Endodermal cell (in vitro differentiated cells): ENCODE measurements around the gene WNK4. TPM values are rescaled to one million over a fixed set of nuclear protein-coding genes. Genes with fewer than 3 reads are reported as not detected.

Experiments used
- DNase-seq: peaks from one replicate; pipeline ENCODE4 v3.0.0-alpha.2; 2017
- H3K27ac ChIP-seq: 2 replicates; pipeline ENCODE4 v1.5.1; 2013; ENCODE audit warnings: mild to moderate bottlenecking, low read depth, low read length, moderate library complexity
- H3K27me3 ChIP-seq: 2 replicates; pipeline ENCODE4 v1.6.1; 2013; ENCODE audit warnings: mild to moderate bottlenecking, low read length, moderate library complexity; ENCODE audit not compliant: insufficient read depth, control insufficient read depth, poor library complexity, severe bottlenecking
- H3K36me3 ChIP-seq: 2 replicates; pipeline ENCODE4 v1.7.0; 2013; ENCODE audit warnings: mild to moderate bottlenecking, low read length, moderate library complexity; ENCODE audit not compliant: control insufficient read depth, insufficient read depth
- H3K4me1 ChIP-seq: one replicate; pipeline ENCODE4 v1.7.0; 2013; ENCODE audit warnings: low read length; ENCODE audit not compliant: control insufficient read depth, insufficient read depth
- H3K4me3 ChIP-seq: 2 replicates; pipeline ENCODE4 v1.5.1; 2013; ENCODE audit warnings: mild to moderate bottlenecking, low read length, moderate library complexity
- H3K9ac ChIP-seq: 2 replicates; pipeline ENCODE4 v1.6.1; 2013; ENCODE audit warnings: mild to moderate bottlenecking, low read length, moderate library complexity; ENCODE audit not compliant: poor library complexity, severe bottlenecking; ENCODE audit errors: extremely low read depth
- H3K9me3 ChIP-seq: 2 replicates; pipeline ENCODE4 v1.6.1; 2013; ENCODE audit warnings: mild to moderate bottlenecking, low read length, moderate library complexity; ENCODE audit not compliant: control insufficient read depth
- H3K27ac Mint-ChIP-seq: 2 replicates; pipeline ENCODE4 v1.8.0; 2020; ENCODE audit warnings: mixed read lengths
- H3K27me3 Mint-ChIP-seq: 2 replicates; pipeline ENCODE4 v1.8.0; 2021; ENCODE audit warnings: mild to moderate bottlenecking, mixed read lengths; ENCODE audit not compliant: insufficient read depth
- H3K36me3 Mint-ChIP-seq: 2 replicates; pipeline ENCODE4 v1.8.0; 2020; ENCODE audit warnings: low read depth, mixed read lengths
- H3K4me1 Mint-ChIP-seq: 2 replicates; pipeline ENCODE4 v1.8.0; 2020; ENCODE audit warnings: mixed read lengths
- H3K4me3 Mint-ChIP-seq: 2 replicates; pipeline ENCODE4 v1.8.0; 2020; ENCODE audit warnings: mild to moderate bottlenecking, moderate library complexity, mixed read lengths
- H3K9me3 Mint-ChIP-seq: 2 replicates; pipeline ENCODE4 v1.8.0; 2020; ENCODE audit warnings: mild to moderate bottlenecking, mixed read lengths
- WGBS, 2 experiments: methylation state at CpG; one replicate each; pipeline versions ENCODE4 v1.1.5 to v1.1.7; 2013; ENCODE audit warnings: missing lambda C conversion rate in 2 of 2, mixed read lengths in 1 of 2; ENCODE audit not compliant: insufficient coverage in 1 of 2, insufficient read length in 1 of 2; 5-methylcytosine and 5-hydroxymethylcytosine counted together
- total RNA-seq, 2 donors: library from RNA; stranded (reverse); fragmentation: NEBNext Ultra II Directional in 1 of 2; extraction: Animal tissue kit (Norgen Biotek cat#: 25700) in 1 of 2; gene quantifications; 2 replicates in 1 of 2; 3 replicates in 1 of 2; pipeline ENCODE4 v1.2.1, GENCODE V29; 2021
- TF ChIP-seq, protein P1 (sequence below): fragments of 200-600 bp; sonication (generic); conservative IDR thresholded peaks from 2 replicates; pipeline ENCODE4 v1.5.0; 2021; ENCODE audit warnings: antibody characterized with exemption, mild to moderate bottlenecking

The WNK4 gene
- total RNA-seq, 2 donors from 2014 or later: 2.1 to 3.3 TPM

GRCh38 chr17:42773290-42774035 lies 6.9 kb upstream of the WNK4 start, which contains the start of gene VPS25:
VPS25 (plus strand) TSS chr17:42773449; CDS start chr17:42773476, 27 bp downstream.
- Histone ChIP-seq H3K27ac (no peak within 1 kb of the TSS), H3K9ac (peak within 1 kb of the TSS; percentile 66), H3K9me3 (no peaks in the 10 kb centered on the region), H3K36me3 (peaks cover 24% of the 10 kb centered on the region), H3K27me3 (no peaks in the 10 kb centered on the region), H3K4me3 (peak within 1 kb of the TSS; percentile 95), H3K4me1 (no peaks in the 10 kb centered on the region)
- Mint-ChIP-seq H3K36me3 (peaks cover 26% of the 10 kb centered on the region), H3K4me3 (peak within 1 kb of the TSS; percentile 97), H3K27ac (peak within 1 kb of the TSS; percentile 94), H3K9me3 (no peaks in the 10 kb centered on the region), H3K27me3 (peaks cover 3% of the 10 kb centered on the region), H3K4me1 (peaks cover 7% of the 10 kb centered on the region)
- DNase-seq: peak; percentile 95
- TF ChIP-seq, protein P1, sequence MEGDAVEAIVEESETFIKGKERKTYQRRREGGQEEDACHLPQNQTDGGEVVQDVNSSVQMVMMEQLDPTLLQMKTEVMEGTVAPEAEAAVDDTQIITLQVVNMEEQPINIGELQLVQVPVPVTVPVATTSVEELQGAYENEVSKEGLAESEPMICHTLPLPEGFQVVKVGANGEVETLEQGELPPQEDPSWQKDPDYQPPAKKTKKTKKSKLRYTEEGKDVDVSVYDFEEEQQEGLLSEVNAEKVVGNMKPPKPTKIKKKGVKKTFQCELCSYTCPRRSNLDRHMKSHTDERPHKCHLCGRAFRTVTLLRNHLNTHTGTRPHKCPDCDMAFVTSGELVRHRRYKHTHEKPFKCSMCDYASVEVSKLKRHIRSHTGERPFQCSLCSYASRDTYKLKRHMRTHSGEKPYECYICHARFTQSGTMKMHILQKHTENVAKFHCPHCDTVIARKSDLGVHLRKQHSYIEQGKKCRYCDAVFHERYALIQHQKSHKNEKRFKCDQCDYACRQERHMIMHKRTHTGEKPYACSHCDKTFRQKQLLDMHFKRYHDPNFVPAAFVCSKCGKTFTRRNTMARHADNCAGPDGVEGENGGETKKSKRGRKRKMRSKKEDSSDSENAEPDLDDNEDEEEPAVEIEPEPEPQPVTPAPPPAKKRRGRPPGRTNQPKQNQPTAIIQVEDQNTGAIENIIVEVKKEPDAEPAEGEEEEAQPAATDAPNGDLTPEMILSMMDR: peak; percentile 38
- WGBS, 2 experiments: 1% methylated on average over 21 to 38 of the region's 39 CpGs

DNA sequence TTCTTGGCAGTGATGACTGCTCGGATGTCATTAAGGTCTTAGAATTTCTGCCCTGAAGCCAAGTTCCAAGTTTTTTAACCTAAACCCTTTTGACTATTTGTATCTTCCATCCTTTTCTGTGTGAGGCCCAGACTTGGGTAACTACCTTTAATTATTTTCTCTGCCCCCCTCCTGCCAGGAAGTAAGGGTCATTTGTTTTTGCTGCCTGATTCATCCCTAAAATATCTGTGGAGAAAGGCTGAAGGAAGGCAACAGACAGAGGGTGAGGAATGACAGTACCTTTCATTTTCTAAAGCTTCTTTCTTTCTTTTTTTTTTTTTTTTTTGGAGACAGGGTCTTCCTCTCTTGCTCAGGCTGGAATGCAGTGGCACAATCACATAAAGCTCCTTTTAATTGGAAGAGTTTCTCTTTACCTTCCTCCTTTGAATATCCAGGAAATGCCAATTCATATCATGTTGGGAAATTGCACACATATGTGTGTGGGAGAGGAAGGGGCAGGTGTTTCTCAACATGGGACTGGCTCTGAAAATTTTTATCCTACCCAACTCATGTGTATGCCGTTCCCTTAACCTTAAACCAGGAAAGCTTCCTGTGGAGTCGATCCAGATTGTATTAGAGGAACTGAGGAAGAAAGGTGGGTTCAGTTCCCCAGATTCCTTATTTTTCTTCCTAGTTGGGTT lies 6.2 kb upstream of the WNK4 start:
- 64 to 86% methylated on average over 1 to 3 of the region's 3 CpGs for WGBS, 2 experiments
- no peaks in the 10 kb centered on the region for H3K4me1 ChIP-seq
- no peak for DNase-seq
- H3K27ac ChIP-seq: no peak overlapping the region
- Mint-ChIP-seq H3K9me3 (no peaks in the 10 kb centered on the region), H3K27ac (no peak overlapping the region), H3K36me3 (peaks cover 27% of the 10 kb centered on the region), H3K27me3 (no peaks in the 10 kb centered on the region), H3K4me3 (peak overlapping the region; percentile 97), H3K4me1 (peaks cover 7% of the 10 kb centered on the region)
- TF ChIP-seq, protein P1: no peak
- peak overlapping the region; percentile 95 for H3K4me3 ChIP-seq
- H3K9me3 ChIP-seq: no peaks in the 10 kb centered on the region
- no peaks in the 10 kb centered on the region for H3K27me3 ChIP-seq
- peaks cover 27% of the 10 kb centered on the region for H3K36me3 ChIP-seq
- H3K9ac ChIP-seq: peak overlapping the region; percentile 66

DNA sequence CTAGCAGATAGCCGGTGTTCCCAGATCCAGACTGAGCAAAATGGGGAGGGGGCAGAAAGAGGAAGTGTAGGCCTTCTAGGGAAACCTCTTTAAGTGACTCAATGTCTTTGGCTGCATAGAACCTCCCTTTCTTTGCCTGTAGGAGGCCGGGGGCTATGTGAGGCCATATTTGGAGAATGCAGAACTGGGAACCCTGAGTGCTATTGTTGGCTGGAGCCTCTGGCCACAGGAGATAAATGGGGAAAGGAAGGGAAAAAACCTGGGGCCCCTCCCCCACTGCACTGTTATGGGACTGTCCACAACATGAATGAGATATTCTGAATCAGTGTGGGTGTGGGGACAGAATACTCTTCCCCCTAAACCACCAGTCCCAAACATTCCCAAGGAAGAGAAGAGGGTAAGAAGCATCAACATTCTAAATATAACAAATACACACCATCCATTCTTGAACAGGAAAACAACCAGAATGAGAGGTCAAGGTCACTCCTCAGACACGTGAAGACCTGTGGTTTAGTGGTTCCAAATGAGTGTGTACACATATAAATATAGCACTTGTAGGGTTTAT lies 4.8 kb upstream of the WNK4 start:
- WGBS, 2 experiments: 89 to 95% methylated on average over 1 to 3 of the region's 3 CpGs
- H3K9me3 ChIP-seq: no peaks in the 10 kb centered on the region
- no peak for DNase-seq
- peaks cover 27% of the 10 kb centered on the region for H3K36me3 Mint-ChIP-seq
- no peak overlapping the region for H3K27ac Mint-ChIP-seq
- H3K27me3 ChIP-seq: peaks cover 1% of the 10 kb centered on the region
- peaks cover 14% of the 10 kb centered on the region for H3K4me1 Mint-ChIP-seq
- peak overlapping the region; percentile 97 for H3K4me3 Mint-ChIP-seq
- no peak overlapping the region for H3K4me3 ChIP-seq
- H3K9me3 Mint-ChIP-seq: no peaks in the 10 kb centered on the region
- H3K27me3 Mint-ChIP-seq: peaks cover 2% of the 10 kb centered on the region
- no peak overlapping the region for H3K9ac ChIP-seq
- peaks cover 27% of the 10 kb centered on the region for H3K36me3 ChIP-seq
- TF ChIP-seq, protein P1: peak; percentile 22
- H3K4me1 ChIP-seq: no peaks in the 10 kb centered on the region
- H3K27ac ChIP-seq: no peak overlapping the region
